HG03139 (cell line): ENCODE results near the gene ODAPH.
"Not testable (repeated sequence)": the region's sequence is repeated elsewhere in the genome, so short reads cannot be mapped to it uniquely, and the experiment has no call there.

Source experiments
- ATAC-seq: cut with Tn5 transposase; IDR thresholded peaks from one replicate; pipeline ENCODE4 v1.9.1; 2021; ENCODE audit not compliant: unreplicated experiment

The ODAPH gene, protein sequence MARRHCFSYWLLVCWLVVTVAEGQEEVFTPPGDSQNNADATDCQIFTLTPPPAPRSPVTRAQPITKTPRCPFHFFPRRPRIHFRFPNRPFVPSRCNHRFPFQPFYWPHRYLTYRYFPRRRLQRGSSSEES

DNA sequence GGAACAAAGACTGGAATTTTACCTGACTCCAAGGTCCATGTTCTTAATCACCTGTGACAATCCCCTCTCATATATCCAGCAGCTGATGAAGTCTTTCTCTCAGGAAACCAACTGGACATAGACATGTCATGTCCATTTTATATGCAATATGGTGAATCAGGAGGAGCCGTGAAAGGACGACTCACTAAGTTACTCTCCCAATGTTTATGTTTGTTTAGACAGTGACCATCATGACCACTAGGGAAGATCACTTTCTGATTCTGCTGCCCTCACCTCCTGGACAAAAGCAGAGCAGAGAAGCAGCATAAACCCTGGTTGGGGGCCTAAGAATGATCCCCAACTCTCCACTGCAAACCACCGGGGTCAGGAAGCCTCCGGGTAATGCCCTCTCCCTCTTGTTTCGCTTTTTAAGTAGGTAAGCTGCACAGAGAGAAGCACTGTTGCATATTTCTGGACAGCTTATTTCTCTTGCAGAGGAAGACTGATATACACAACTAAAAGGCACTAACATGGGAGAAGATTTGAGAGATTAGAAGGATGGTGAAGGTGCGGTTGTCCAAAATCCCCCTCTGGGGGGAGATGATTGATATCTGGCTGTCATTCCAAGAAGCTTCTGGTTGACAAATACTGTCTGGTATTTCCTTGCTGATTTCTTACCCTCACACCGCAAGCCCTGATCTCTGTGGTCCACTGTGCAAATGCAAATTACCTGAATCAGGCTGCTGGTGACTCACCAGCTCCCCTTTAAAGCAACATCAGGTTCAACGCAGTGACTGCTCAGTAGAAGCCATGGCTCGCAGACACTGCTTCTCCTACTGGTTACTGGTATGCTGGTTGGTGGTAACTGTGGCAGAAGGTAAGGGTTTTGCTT lies at the start of gene ODAPH:
Gene ODAPH, plus strand, starts transcription at position 773 of the 871 bp plus-strand sequence. Its CDS starts 17 bp downstream, at position 790.
- peak; percentile 76 for ATAC-seq

DNA sequence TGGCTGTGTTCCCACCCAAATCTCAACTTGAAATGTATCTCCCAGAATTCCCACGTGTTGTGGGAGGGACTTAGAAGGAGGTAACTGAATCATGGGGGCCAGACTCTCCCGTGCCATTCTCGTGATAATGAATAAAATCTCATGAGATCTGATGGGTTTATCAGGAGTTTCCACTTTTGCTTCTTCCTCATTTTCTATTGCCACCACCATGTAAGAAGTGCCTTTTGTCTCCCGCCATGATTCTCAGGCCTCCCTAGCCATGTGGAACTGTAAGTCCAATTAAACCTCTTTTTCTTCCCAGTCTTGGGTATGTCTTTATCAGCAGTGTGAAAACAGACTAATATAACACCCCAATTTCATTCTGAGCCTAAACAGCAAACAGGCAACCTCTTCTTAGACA lies 46.3 kb upstream of the ODAPH start:
- ATAC-seq = not testable (repeated sequence)

DNA sequence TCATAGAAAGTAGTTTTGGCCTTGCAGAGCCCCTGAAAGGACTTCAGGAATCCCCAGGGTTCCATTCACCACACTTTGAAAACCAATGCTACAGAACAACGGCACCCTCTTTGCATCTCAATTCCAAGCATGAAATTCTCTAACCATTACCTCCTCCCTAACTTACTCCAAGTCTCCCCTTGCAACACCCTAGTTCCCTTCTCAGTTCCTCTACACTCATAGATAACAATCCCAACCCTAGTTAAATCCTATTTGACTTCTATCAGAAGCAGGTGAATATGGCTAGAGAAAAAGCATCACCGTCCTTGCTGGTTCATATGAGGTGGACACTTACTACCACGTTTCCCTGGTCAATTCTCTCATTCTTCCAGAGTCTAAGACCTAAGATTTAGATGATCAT lies 44.0 kb upstream of the ODAPH start:
- ATAC-seq = no peak

DNA sequence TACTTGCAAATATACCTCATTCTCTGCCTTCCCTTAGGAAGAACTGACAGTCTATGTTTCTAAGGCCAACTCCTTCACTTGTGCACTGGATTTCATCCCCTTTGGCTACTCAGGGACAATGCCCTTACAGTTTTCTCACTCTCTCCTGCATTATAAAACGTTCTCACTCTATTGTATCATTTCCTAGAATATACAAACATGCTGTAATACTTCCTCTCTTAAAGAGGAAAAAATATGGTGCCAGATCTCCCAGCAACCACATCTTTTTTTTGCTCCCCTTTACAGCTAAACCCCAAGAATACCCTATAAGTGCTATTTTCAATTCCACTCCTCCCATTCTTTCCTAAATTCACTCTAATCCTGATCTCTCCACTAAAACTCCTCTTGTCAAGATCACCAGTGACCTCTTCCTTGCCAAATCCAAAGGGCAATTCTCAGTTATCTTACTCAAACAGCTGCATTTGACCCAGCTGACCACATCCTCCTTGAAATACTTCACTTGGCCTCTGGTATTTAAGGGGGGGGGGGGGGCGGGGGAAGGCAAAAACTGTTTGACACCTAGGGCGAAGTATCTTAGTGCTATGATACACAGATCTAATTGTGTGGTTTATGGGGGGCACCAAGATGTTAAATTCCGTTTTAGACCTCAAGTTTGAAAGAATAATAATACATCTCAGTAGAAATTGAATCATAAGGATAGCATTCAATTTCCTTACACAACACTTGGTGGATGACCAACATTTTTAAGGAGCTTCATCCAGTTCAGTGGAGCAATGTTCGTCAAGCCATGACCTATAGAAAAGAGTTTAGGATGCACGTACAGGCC lies 43.3 kb upstream of the ODAPH start:
- no peak for ATAC-seq

DNA sequence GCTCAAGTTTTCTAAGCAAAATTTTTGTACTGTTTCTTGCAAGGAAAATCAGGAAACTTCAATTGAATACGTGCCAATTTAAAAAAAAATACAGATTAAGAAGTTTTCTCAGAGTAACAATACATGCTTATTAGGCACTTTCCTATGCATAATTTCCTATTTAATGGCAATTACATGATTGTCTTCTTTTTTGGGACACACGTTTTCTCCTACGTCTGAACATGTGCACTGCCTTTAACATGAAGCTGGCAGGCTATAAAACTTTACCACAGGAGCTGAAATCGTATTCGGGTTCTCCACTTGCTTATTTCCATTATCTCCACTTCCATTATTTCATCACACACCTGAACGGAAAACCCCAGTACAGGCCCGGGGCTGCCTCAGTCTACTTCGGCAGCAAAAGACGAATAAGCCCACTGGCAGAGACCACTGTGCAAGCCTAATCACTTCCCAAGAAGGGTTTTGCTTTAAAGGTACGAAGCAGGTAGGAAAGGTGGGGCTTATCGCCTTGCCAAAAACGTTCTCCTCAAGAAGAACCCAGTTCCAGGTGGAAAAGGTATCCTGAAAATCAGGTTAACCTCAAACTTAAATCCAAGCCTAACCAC lies 42.2 kb upstream of the ODAPH start:
- no peak for ATAC-seq

DNA sequence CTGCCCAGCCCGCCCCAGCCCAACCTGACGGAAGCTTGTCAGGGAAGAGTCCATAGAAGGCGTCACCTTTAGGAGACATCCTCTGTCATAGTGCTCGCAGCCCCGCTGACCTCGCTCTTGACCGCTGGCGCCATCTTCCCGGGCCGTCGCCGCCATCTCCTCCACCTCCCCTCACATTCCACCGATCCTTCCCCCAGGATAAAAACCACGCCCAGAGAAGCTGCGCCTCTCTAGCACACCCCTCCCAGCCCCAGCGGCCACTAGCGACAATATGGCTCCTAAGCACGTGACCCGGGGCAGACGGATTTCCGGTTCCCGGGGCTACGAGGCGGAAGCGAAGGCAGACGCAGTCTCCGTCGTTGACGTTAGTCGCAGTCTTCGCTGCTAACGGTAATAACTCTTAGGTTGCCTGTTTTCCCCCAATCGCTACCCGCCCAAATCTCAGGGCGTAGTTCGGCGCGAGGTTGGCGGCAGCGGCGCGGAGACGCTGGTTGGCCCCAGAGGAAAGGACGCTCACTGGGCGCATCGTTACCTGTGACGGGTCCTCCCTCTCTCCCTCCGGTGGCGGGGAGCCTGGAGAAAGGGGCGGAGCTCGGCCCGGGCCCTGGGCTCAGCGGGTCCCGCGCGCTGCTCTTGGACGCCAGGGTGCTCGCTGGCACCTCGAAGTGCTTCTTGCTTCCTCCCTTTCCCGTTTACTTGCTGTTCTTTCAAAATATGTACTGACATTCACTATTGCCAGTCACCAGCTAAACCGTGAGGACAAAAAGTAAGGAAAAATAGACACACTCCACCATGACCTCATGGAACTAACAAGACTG lies 41.5 kb upstream of the ODAPH start, which contains the start of the genes RCHY1 and THAP6:
Gene RCHY1, minus strand, starts transcription at position 273 of the 818 bp plus-strand sequence. Its CDS starts 117 bp downstream, at position 156.
Gene THAP6, plus strand, starts transcription at position 343 of the 818 bp plus-strand sequence. CDS start 980 bp downstream, outside the sequence.
- peak; percentile 92 for ATAC-seq

DNA sequence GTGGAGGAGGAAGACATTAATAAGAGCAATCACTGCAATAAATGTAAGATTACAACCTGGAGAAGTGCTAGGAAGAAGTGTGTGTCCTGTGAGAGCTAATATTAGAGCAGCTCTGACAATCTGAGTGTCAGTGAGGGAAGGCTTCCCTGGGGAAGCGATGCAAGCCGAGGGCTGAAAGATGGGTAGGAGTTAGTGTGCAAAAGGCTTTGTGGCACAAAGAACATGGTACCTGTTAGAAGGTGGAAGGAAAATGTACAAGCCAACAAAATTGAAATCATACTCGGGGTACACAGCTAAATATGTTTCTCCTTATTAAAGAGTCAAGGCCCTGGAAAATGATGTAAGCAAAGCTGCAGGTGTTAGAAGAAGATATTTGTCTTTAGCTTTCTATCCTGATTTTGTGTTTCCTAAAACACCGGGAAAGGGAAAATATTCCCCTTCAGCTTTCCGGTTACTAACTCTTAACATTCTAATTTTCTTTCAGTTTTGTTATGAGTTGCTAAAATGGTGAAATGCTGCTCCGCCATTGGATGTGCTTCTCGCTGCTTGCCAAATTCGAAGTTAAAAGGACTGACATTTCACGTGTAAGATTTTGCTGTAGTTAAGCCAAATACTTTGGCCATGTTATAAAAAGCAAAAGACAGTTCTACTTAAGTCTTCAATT lies 40.8 kb upstream of the ODAPH start:
- ATAC-seq = peak; percentile 0

DNA sequence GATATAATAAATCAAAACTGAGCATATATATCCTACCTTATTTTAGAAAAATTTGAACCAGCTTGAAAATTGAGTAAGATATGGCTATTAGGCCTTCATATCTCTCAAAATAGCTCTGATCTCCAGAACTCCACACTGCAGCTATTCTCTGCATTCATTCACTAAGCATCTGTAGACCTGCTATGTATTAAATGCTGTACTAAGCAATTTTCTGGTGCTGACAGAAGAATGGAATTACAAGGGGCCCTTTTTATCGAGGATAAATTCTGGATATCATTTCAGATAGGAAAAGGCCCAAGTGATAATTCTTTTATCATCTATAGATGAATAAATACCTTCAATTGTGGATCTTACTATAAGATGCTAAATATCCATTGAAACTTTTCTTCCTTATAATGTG lies 39.7 kb upstream of the ODAPH start:
- no peak for ATAC-seq

DNA sequence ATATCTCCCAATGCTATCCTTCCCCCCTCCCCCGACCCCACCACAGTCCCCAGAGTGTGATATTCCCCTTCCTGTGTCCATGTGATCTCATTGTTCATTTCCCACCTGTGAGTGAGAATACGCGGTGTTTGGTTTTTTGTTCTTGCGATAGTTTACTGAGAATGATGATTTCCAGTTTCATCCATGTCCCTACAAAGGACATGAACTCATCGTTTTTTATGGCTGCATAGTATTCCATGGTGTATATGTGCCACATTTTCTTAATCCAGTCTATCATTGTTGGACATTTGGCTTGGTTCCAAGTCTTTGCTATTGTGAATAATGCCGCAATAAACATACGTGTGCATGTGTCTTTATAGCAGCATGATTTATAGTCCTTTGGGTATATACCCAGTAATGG lies 36.4 kb upstream of the ODAPH start:
- not testable (repeated sequence) for ATAC-seq

DNA sequence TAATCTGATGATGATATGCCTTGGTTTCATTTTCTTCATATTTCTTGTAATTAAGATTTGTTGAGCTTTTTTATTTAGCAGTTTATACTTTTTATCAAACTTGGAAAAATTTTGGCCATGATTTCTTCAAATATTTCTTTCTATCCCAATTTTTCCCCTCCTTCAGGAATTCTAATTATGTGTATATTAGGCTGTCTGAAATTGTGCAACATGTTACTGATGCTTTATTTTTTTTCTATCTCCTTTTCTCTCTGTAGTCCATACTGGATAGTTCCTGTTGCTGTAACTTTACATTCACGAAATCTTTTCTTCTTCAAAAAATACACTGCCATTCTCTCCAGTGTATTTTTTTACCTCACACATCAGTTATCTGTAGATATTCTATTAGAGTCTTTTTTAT lies 30.8 kb upstream of the ODAPH start:
- ATAC-seq = no peak

DNA sequence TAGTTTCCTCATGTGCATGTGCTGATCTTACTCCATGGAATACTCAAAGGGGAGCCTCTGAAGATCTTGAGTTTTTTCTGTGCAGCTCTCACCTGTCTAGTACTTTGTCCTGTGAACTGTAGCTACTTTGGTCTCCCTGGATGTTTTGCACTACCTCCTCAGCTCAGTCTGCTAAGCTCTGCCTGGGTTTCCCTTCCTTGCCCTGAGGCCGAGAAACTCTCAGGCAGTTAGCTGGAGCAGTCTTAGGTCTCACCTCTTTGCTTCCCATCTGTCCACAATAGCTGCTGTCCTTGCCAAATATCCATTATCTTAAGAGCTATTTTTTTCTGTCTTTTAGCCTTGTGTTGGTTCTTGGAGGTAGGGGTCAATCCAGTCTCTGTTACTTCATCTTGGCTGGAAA lies 30.0 kb upstream of the ODAPH start:
- ATAC-seq = no peak

DNA sequence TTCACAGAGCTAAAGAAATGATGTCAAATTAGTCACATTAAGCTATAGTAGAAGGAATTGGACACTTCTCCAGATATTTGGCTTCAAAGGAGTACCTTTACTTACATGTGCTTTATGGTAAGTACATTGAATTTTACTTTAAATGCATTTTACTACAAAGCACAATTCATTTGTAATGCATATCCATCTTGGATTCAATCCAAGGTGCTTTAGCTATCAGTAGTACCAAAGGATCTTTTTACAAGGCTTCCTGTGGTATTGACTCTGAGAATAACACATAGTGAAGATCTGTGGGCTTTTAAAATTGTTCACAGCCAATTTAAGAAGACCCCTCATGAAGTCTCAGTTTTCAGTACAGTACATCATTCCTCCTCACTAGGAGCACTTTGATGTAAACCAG lies 28.4 kb upstream of the ODAPH start:
- ATAC-seq = no peak

DNA sequence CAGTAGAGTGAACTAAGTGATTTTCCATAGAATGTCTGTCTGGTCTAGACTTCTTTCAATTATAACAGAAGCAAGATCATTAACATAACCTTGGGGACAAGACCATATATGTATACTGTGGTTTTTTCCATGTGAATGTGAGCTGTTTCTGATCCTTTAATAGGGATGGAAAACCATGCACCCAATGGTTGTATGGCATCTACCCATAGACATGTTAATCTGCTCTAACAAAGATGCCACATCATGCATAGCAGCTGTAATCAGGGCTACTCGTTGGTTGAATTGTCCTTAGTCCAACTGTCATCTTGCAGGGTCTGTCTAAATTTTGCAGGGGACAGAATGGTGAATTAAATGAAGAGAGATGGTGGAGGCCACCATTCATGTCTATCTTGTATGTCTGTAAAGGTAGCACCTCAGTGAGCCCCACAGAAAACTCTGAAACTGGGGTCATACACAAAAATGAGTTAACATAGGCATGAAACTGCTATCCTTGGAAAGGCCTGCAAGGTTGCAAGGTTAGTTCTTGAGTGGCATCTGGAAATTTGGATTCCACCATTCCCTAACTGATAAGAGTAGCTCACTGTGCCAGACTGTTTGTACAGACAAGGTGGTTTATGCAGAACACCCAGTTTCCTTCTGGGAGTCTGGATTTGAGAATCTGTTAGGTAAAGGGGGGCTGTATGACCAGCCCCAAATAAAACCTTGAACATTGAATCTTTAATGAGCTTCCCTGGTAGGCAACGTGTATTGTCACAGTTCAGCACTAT lies 25.1 kb upstream of the ODAPH start:
- no peak for ATAC-seq

DNA sequence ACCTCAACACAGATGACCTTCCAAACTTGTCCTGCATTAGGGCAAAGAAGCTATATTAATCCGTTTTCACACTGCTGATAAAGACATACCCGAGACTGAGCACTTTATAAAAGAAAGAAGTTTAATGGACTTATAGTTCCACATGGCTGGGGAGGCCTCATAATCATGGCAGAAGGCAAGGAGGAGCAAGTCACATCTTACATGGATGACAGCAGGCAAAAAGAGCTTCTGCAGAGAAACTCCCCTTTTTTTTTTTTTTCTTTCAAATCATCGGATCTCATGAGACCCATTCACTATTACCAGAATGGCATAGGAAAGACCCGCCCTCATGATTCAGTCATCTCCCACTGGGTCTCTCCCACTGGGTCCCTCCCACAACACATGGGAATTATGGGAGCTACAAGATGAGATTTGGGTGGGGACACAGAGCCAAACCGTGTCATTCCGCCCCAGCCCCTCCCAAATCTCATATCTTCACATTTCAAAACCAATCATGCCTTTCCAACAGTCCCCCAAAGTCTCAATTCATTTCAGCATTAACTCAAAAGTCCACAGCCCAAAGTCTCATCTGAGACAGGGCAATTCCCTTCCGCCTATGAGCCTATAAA lies 24.2 kb upstream of the ODAPH start:
- not testable (repeated sequence) for ATAC-seq

DNA sequence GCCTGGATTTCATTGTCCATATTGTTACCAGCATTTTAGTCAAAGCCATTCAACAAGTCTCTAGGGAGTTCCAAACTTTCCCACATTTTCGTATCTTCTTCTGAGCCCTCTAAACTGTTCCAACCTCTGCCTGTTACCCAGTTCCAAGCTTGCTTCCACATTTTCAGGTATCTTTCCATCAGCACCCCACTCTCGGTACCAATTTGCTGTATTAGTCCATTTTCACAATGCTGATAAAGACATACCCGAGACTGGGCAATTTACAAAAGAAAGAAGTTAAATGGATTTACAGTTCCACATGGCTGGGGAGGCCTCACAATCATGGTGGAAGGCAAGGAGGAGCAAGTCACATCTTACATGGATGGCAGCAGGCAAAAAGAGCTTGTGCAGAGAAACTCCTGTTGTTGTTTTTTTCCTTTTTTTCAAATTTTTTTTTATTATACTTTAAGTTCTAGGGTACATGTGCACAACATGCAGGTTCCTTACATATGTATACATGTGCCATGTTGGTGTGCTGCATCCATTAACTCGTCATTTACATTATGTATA lies 22.5 kb upstream of the ODAPH start:
- not testable (repeated sequence) for ATAC-seq

DNA sequence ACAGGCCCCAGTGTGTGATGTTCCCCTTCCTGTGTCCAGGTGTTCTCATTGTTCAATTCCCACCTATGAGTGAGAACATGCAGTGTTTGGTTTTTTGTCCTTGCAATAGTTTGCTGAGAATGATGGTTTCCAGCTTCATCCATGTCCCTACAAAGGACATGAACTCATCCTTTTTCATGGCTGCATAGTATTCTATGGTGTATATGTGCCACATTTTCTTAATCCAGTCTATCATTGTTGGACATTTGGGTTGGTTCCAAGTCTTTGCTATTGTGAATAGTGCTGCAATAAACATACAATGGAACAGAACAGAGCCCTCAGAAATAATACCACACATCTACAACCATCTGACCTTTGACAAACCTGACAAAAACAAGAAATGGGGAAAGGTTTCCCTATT lies 21.9 kb upstream of the ODAPH start:
- not testable (repeated sequence) for ATAC-seq

DNA sequence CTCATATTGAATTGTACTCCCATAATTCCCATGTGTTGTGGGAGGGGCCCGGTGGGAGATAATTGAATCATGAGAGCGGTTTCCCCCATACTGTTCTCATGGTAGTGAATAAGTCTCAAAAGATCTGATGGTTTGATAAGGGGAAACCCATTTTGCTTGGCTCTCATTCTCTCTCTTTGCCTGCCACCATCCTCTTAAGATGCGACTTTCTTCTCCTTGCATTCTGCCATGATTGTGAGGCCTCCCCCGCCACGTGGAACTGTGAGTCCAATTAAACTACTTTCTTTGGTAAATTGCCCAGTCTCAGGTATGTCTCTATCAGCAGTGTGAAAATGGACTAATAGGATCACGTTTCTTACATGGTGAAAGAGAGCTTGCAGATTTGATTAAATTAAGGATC lies 18.6 kb upstream of the ODAPH start:
- not testable (repeated sequence) for ATAC-seq

DNA sequence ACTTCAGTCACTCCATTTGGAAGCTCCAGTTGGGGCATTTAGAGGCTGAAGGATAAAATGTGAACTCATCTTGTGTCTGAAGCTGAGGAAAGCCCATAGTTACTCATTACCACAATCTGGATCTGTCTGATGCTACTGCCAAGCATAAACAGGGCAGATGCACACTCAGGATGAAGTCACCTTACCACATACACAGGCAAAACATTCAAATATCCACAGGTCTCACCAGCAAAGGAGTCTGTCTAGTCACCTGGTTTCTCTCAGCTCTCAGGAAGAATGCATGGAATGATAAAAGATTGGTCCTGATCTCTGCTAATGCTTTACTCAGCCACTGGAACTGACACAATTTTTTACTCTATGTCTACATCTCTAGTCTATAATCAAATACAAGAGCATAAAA lies 13.0 kb upstream of the ODAPH start:
- ATAC-seq = no peak
